GM11168 (cell line): ENCODE results near the gene TENM3.

ENCODE experiments used
- in situ Hi-C: fragments of 300-500 bp; cut with MboI; formaldehyde crosslinking; loops from one replicate; pipeline ENCODE4 v1.12.0; 2022; ENCODE audit warnings: low sequenced_read_pairs; ENCODE audit not compliant: unreplicated experiment

TENM3 gene

GRCh38 chr4:182778222-182778982 is 535.2 kb downstream of the TENM3 start:
- in situ Hi-C loops: no loop called here

- in situ Hi-C loops: no loop called here
These were observed 543.8 kb downstream of the TENM3 start for GRCh38 chr4:182786991-182787390.

GRCh38 chr4:182788201-182788600 is 545.0 kb downstream of the TENM3 start:
- in situ Hi-C loops: no loop called here

- in situ Hi-C loops: no loop called here
These were observed 546.3 kb downstream of the TENM3 start for GRCh38 chr4:182789529-182789928.

GRCh38 chr4:182795446-182796238 is 552.4 kb downstream of the TENM3 start:
- in situ Hi-C loops: no loop called here

GRCh38 chr4:182799515-182800215 is 556.5 kb downstream of the TENM3 start:
- in situ Hi-C loops: loop anchor here (10.0 kb wide), 1 partner anchor 325 kb away; no protein-coding TSS in a partner anchor

GRCh38 chr4:182800216-182800515 is 557.0 kb downstream of the TENM3 start:
- in situ Hi-C loops: loop anchor here (10.0 kb wide), 1 partner anchor 325 kb away; no protein-coding TSS in a partner anchor

GRCh38 chr4:182801636-182802035 is 558.4 kb downstream of the TENM3 start:
- in situ Hi-C loops: loop anchor here (10.0 kb wide), 1 partner anchor 327 kb away; no protein-coding TSS in a partner anchor

- in situ Hi-C loops: loop anchor here (10.0 kb wide), 1 partner anchor 328 kb away; no protein-coding TSS in a partner anchor
These were observed 559.4 kb downstream of the TENM3 start for GRCh38 chr4:182802621-182803020.

GRCh38 chr4:182803235-182803634 is 560.0 kb downstream of the TENM3 start:
- in situ Hi-C loops: loop anchor here (10.0 kb wide), 1 partner anchor 328 kb away; no protein-coding TSS in a partner anchor

GRCh38 chr4:182804131-182804530 is 560.9 kb downstream of the TENM3 start:
- in situ Hi-C loops: loop anchor here (10.0 kb wide), 1 partner anchor 329 kb away; no protein-coding TSS in a partner anchor

- in situ Hi-C loops: loop anchor here (10.0 kb wide), 1 partner anchor 331 kb away; no protein-coding TSS in a partner anchor
These were observed 562.1 kb downstream of the TENM3 start for GRCh38 chr4:182805321-182805720.

- in situ Hi-C loops: loop anchor here (10.0 kb wide), 1 partner anchor 331 kb away; no protein-coding TSS in a partner anchor
These were observed 562.5 kb downstream of the TENM3 start for GRCh38 chr4:182805750-182806149.

- in situ Hi-C loops: loop anchor here (10.0 kb wide), 1 partner anchor 332 kb away; no protein-coding TSS in a partner anchor
These were observed 563.4 kb downstream of the TENM3 start for GRCh38 chr4:182806259-182807252.

GRCh38 chr4:182807346-182807745 is 564.1 kb downstream of the TENM3 start:
- in situ Hi-C loops: loop anchor here (10.0 kb wide), 1 partner anchor 333 kb away; no protein-coding TSS in a partner anchor

- in situ Hi-C loops: loop anchor here (10.0 kb wide), 1 partner anchor 333 kb away; no protein-coding TSS in a partner anchor
These were observed 564.8 kb downstream of the TENM3 start for GRCh38 chr4:182807767-182808548.

GRCh38 chr4:182808673-182809416 is 565.6 kb downstream of the TENM3 start:
- in situ Hi-C loops: loop anchor here (10.0 kb wide), 1 partner anchor 334 kb away; no protein-coding TSS in a partner anchor
